ENCODE results near the gene SERPINB10. TPM values are rescaled to one million over a fixed set of nuclear protein-coding genes. Genes with fewer than 3 reads are reported as not detected.
"Not testable (repeated sequence)": the region's sequence is repeated elsewhere in the genome, so short reads cannot be mapped to it uniquely, and the experiment has no call there.

SERPINB10 gene
- polyA plus RNA-seq, 5 donors = 0.15 to 0.31 (median 0.22) TPM; not detected in 1

DNA sequence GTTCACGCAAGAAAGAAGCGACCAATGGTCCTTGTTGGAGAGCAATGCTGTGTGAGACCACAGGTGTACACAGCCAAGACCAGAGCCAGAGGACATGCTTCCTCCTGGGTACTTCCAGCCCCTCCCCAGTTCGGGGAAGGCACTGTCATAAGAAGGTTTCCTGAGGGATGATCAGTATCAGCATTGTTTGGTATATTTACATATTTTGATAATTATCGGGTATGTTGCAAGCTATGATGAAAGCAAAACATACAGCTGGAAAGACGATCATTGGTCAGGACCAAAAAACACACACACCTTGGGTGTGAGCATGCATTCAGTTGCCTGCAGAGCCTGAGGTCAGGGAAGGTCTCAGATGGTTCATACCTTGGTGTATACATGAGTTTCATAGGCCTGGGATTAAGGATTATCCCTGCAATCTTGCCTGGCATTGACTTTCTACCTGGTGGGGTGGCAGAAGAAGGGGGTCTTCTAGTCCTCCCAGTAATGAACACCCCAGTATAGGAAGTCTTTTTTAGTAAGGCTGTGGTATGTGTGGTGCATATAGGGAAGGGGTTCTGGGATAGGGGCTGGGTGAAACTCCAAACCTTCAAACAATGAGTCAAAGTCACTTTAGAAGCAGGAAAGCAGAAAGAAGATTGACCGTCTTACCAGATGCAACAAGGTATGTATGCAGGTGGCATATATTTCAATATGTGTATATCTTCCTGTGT is 17.4 kb upstream of the SERPINB10 start:
- DNase-seq = no peak

GRCh38 chr18:63890950-63891304 is 16.8 kb upstream of the SERPINB10 start:
- no peak for DNase-seq

- DNase-seq = no peak
Measured at GRCh38 chr18:63892566-63892965, 15.2 kb upstream of the SERPINB10 start.

- DNase-seq = no peak
Measured at GRCh38 chr18:63894106-63894772, 13.5 kb upstream of the SERPINB10 start.

- DNase-seq = no peak
Measured at GRCh38 chr18:63895190-63895589, 12.6 kb upstream of the SERPINB10 start.

DNA sequence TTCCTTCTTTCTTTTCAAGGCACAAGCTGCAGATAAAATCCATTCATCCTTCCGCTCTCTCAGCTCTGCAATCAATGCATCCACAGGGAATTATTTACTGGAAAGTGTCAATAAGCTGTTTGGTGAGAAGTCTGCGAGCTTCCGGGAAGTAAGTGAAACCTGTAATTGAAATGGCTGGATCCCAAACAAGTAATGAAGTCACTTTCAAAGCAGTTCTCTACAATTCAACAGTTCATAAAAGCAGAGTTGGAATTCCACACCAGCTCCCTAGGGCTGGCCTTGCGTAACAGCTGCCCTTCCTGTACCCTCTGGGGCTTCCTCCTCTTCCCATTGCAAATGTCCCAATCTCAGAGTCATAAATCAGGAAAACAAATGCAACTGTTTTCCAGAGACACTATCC is 10.7 kb upstream of the SERPINB10 start:
- no peak for DNase-seq

DNA sequence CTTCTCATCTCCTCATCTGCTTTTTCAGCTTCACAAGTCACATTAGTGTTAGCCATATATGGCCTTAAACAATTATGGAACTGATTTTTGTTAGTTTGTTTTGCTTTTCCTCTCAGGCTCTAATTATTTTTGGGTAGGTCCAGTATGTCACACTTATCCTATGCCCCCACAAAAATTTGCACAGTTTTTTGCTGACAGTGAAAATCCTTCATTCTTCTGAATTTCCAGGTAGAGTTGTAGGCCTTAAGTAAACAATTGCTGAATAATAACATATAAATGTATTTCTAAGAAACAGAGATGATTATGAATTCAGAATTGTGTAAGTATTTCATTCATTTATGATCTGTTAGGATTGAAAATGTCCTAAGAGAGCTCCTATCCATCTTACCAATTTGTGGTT is 8.6 kb upstream of the SERPINB10 start:
- no peak for DNase-seq

GRCh38 chr18:63903851-63904570 is 3.7 kb upstream of the SERPINB10 start:
- DNase-seq = no peak

DNA sequence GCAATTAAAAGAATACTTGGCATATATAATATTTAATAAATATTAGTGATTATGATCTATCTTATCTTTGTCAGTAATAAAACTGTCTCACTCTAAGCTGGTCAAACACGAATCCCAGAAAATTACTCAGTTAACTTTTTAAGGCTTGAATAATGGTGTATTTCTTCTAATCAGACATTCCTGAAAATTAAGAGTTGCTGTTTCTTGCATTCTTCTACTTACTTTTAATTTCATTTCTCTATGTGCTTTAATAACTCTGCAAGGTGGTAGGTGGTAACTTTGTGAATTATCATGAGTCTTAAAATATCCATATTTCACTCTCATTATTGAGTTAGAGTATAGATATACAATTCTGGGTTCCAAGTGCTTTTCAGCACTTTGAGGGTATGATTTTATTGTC is 3.1 kb upstream of the SERPINB10 start:
- no peak for DNase-seq

- DNase-seq = no peak
Measured at GRCh38 chr18:63905361-63905760, 2.4 kb upstream of the SERPINB10 start.

GRCh38 chr18:63906056-63906455 is 1.7 kb upstream of the SERPINB10 start:
- DNase-seq = no peak

- no peak for DNase-seq
Measured at GRCh38 chr18:63908858-63909257, 1.1 kb downstream of the SERPINB10 start.

- no peak for DNase-seq
Measured at GRCh38 chr18:63909870-63910269, 2.1 kb downstream of the SERPINB10 start.

DNA sequence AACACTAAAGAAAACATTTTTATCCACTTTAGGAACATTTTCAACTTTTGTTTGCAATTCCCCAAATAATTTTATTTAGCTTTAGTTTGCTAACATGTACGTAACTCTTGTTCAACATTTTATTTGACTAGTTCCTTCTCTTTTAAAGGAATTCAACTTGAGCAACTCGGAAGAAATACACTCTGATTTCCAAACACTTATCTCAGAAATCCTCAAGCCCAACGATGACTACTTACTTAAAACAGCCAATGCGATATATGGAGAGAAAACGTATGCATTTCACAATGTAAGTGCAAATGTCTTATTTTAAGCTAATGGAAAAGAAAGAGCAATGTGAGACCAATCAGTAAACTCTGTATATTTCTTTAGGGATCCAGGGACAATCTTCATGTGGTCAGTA is 10.1 kb downstream of the SERPINB10 start:
- peak in 1 of 2 donors; percentile 4 for DNase-seq

GRCh38 chr18:63922049-63922448 is 14.3 kb downstream of the SERPINB10 start:
- DNase-seq = no peak

GRCh38 chr18:63924551-63924950 is 16.8 kb downstream of the SERPINB10 start:
- DNase-seq = no peak

GRCh38 chr18:63928331-63928730 is 20.6 kb downstream of the SERPINB10 start:
- no peak for DNase-seq

- DNase-seq = not testable (repeated sequence)
Measured at GRCh38 chr18:63929369-63929768, 21.6 kb downstream of the SERPINB10 start.

DNA sequence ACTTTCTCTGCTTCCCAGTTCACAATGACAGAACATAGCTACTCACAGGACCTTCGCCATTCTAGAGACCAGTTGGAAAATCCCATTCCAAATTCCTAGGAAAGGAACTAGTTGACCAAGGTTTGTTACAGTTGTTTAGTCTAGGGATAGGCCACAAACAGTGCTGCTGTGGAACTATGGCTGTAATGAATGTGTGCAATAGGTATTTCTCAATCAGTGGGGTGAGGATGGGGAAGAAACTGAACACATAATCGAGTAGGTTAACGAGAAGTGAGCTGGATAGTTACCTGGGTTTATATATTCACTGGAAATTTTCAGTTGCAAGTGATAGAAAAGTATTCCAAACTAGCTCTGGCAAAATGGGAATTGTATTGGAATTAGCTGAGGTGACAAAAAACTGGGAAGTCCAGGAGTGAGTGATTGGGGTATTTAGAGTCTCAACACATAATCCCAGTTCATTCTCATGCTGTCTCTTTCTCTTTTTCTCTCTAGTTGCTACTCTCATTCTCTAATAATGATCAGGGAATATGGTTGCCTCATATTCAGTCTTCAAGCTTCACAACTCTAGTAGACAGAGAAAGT is 23.1 kb downstream of the SERPINB10 start:
- DNase-seq = no peak

GRCh38 chr18:63936156-63936931 is 28.6 kb downstream of the SERPINB10 start:
- peak; percentile 30 to 42 for DNase-seq

DNA sequence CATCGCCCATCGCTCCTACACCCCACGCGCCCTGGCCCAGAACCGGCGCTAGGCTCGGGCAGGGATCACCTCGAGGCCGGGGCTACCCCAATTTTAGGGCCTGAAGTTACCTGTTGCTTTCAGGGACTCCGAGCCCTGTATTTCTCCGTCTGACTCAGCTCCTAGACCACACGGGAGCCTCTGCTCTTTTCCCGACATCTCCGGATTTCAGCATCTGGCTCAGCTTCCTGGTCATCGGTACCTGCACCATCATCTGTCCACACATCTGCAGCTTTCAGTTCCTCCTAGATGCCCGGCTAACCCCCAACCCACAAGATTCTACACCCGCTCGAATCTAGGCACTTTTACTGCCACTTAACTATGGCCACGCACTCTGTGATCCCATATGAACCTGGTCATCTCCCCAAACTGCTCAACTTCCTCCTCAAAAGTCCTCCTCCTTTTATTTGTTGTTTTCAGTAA is 29.2 kb downstream of the SERPINB10 start:
- DNase-seq = no peak

- DNase-seq = no peak
Measured at GRCh38 chr18:63940008-63940407, 32.2 kb downstream of the SERPINB10 start.
